ENCODE measurements around the gene VWA5B1.
"Not testable (repeated sequence)": the region's sequence is repeated elsewhere in the genome, so short reads cannot be mapped to it uniquely, and the experiment has no call there.

VWA5B1 gene

DNA sequence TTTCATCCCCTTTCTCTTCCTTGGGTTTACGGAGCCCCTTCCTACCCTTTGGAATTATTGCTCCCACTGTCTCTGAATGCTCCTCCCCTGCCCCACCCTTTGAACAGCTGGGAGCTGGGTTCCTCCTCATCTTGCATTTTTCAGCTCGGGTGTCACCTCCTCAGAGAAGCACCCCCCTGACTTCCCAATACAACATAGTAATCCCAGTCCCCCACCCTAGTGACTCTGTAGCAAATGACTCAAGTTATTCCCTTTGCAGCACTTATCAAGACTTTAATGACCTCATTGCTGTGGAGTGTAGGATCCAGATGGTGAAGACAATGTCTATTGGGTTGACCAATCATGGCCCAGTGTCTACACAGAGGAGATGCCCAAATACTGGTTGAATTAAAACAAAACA is 8.9 kb upstream of the VWA5B1 start:
- DNase-seq: no peak

- DNase-seq: no peak
Measured at GRCh38 chr1:20282533-20282932, 8.1 kb upstream of the VWA5B1 start.

DNA sequence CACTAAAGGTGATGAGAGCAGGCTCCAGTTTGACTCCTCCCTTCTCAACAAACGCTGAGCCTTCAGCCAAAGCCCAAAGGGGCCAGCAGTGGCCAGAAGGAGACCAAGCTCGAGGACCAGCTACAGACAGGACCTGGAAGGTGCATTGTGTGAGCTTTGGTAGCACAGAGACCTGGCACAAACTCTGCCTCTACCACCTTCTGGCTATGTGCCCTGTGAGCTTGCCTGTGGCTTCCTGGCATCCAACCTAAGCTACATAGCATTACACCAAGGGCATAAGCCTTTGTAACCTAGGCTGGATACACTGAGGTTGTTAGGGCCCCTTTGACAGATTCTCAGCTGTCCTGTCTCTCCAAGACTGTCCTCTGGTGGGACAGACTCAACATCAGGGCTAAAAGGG is 6.6 kb upstream of the VWA5B1 start:
- DNase-seq: no peak

GRCh38 chr1:20284625-20285024 is 6.0 kb upstream of the VWA5B1 start:
- DNase-seq: no peak

- no peak for DNase-seq
Measured at GRCh38 chr1:20285510-20285909, 5.2 kb upstream of the VWA5B1 start.

DNA sequence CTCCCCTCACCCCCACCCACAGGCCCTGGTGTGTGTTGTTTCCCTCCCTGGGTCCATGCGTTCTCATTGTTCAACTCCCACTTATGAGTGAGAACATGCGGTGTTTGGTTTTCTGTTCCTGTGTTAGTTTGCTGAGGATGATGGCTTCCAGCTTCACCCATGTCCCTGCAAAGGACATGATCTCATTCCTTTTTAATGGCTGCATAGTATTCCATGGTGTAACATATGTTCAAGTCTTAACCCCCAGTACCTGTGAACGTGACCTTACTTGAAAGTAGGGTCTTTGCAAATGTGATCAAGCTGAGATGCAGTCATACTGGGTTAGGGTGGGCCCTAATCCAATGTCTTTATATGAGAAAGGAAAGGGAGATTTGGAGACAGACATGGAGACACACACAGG is 3.0 kb upstream of the VWA5B1 start:
- DNase-seq: not testable (repeated sequence)

DNA sequence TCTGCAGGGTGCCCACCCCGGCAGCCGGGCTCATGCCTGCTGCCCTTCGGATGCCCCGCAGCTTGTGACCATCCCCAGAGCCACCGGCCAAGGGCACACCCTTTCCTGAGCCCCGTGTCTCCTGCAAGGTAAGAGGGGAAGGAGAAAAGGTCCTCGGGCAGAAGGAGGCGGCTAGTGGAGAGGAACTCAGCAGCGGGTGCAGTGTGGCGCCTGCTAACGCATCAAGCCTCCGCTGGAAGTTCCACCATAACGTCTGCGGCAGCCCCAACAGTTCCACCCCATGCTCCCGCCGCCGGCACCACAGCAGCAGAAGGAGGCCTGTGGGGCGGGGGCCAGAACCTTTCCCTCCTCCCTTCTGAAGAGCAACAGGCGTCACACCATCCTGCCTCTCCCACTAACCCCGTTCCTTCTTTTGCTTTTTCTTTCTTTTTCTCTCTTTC is 990 bp downstream of the VWA5B1 start:
- DNase-seq: no peak

GRCh38 chr1:20298626-20299025 is 8.0 kb downstream of the VWA5B1 start:
- no peak for DNase-seq

- DNase-seq: no peak
Measured at GRCh38 chr1:20301463-20302107, 10.9 kb downstream of the VWA5B1 start.

GRCh38 chr1:20302108-20302471 is 11.4 kb downstream of the VWA5B1 start:
- DNase-seq: no peak

DNA sequence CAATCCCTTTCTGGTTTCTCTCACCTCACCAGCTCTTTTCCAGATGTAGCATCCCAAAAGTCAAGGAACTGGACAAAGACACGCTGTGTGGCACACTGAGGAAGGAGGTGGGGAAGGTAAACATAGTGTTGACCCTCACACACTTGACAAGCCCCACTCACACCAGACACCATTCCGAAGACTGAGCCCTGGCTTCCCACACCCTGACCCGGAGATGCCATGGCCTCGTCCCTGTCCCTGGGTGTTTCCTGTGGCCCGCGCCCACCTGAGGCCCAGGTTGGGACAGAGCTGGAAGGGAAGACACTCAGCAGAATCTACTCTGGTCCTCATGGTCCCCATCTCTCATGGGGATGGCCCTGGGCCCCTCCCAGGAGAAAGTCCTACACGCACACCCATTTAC is 16.4 kb downstream of the VWA5B1 start:
- DNase-seq: no peak

DNA sequence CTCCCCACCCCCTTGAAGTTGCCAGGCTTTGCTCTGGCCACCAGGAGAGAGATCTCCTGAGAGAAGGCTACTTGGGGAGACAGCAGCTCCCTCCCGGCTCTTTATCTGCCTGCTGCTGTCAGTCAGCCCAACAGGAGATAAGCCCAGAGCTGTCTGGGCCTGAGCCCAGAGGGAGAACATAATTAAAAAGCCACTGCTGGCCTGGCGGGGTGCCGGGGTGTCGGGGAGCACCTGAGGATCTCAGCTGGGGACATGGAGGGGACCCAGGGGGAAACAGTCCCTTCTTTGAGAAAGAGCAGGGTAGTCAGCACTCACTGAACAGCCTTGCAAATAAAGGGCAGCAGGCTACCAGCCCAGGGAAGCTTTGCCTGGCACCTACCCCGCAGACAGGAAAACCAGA is 17.9 kb downstream of the VWA5B1 start:
- no peak for DNase-seq

GRCh38 chr1:20311289-20311688 is 20.6 kb downstream of the VWA5B1 start:
- DNase-seq: no peak

- no peak for DNase-seq
Measured at GRCh38 chr1:20312310-20312709, 21.6 kb downstream of the VWA5B1 start.

DNA sequence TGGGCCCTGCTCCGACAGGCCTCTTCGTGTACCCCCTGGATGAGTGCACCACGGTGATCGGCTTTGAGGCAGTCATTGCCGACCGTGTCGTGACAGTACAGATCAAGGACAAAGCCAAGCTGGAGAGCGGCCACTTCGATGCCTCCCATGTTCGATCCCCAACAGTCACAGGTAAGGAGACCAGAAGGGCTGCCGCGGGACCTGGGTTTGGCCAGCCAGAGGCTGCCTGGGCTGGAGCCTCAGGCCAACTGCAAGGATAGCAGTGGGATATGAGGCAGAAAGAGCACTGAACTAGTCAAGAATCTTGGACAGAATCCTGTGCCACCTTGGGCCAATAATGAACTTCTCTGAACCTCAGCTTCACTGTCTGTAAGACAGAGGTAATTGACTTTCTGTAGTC is 22.1 kb downstream of the VWA5B1 start:
- DNase-seq: no peak

GRCh38 chr1:20317471-20317870 is 26.8 kb downstream of the VWA5B1 start:
- DNase-seq: no peak

GRCh38 chr1:20318521-20318920 is 27.8 kb downstream of the VWA5B1 start:
- no peak for DNase-seq

DNA sequence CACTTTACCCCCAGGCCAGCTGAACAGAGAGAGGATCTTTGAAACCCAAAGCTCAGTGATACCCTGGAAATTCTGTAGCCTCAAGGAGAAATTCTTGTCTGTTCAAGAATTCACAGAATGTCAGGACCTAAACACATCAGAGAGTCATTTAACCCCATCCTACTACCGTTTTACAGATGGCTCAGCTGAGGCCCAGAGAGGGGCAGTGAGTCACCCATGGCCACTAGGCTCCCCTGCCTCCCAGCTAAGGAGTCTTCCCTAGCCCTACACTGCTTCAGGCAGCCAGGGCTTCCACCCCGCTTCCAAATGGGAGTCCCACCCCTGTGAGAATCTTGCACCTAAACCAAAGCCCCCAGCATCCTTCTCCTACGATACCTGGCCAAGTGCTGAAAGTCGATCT is 28.3 kb downstream of the VWA5B1 start:
- DNase-seq: no peak

DNA sequence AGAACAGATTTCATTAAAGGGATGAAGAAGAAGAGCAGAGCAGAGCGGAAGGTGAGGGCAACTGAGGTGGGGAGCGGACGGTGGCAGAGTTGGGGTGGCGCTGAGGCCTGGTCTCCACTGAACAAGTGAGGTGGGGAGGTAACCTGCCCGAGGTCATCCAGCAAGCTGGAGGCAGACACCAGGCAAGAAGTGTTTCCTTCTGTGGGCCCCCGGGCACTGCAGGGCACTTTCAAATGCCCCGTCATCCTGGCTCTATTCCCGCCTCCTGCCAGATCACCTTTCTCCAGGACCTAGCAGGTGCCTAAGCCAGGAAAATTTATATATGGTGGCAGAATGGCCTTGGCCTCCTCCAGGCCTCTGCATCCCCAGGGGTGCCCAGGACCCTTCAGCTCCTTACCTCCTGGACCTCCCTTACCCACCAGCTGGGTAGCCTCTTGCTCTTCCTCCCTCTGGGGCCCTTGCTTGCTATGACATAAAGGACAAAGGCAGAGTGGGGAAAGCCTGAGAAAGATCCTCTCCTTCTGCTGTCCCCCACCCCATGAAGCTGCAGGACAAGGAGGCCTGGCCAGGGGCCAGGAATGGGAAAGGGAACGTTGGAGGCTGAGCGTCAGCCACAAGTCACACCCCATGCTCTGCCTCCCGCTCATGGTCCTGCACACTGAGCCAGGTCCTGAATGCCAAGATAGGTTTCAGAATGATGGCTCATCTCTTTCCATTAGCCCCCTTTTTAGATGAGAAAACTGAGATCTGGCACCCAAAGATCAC is 29.0 kb downstream of the VWA5B1 start:
- no peak for DNase-seq

- DNase-seq: no peak
Measured at GRCh38 chr1:20320704-20321103, 30.0 kb downstream of the VWA5B1 start.

GRCh38 chr1:20321573-20321972 is 30.9 kb downstream of the VWA5B1 start:
- no peak for DNase-seq

DNA sequence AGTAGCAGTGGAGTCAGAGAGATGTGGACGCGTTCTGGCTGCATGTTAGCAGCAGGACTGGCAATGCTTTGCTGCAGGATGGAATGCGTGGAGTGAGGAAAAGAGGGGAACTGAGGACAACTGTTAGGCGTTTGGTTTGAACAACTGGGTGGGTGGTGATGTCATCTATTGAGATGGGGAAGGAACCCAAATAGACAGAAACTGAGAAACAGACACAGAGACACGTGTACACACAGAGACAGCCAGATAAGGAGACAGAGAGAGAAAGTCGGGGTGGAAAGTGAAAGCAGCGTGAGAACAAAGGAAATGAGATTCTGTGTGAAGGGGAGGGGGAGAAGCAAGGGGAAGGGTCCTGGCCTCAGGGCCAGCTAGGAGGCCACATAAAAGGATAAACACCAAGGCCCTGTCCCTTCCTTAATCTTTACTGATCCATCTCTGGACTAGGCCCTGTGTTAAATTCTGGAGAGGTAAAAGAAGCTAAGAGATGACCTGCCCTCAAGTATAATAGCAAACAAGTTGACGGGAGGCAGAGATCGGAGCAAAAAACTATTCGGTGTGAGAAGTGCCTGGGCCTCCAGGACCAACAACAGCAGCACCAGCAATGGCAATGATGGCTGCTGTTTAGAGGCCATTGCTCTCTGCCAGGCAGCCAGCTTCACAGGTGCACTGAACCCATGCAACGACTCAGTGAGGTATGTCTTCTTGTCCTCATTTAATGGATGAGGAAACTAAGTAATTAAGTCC is 31.6 kb downstream of the VWA5B1 start:
- DNase-seq: no peak

DNA sequence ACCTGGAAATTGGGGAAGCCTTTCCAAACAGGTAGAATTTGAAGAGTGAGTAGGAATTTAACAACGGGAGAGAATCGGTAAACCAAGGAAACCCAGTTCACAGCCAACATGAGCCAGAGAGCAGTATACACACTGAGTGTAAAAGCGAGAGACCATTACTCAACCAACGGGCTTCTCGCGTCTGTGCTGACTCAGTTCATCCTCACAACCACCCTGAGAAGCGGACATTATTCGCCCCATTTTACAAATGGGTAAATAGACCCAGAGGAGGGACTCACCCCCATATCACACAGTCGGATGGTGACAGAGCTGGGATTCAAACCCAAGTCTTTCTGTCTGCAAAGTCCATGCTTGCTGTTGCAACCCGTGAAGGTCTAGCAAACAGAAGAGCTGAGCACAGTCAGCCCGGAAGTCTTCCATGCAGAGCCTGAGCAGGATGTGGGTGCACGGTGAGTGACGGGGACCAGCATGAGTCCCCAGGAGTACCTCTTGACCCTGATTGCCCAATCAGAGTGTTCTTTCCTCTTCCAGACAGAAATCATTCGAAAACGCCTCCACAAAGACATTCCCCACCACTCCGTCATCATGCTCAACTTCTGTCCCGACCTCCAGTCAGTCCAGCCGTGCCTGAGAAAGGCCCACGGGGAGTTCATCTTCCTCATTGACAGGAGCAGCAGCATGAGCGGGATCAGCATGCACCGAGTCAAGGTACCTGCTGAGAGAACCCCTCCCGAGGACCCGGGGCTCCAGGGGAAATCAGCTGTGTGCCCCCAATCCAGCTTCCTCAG is 32.3 kb downstream of the VWA5B1 start:
- no peak for DNase-seq

- DNase-seq: no peak
Measured at GRCh38 chr1:20323613-20323920, 32.9 kb downstream of the VWA5B1 start.

Measured in NCI-H1092 (cell line).